DMS 273 (cell line): ENCODE measurements around the gene LMNTD1.

Experiments used
- DNase-seq: peaks from one replicate; lab custom pipeline; 2025; ENCODE audit not compliant: unreplicated experiment; lab: John Stamatoyannopoulos, UW

The LMNTD1 gene

GRCh38 chr12:25556153-25556552, 3.1 kb upstream of the LMNTD1 start:
- no peak for DNase-seq

DNA sequence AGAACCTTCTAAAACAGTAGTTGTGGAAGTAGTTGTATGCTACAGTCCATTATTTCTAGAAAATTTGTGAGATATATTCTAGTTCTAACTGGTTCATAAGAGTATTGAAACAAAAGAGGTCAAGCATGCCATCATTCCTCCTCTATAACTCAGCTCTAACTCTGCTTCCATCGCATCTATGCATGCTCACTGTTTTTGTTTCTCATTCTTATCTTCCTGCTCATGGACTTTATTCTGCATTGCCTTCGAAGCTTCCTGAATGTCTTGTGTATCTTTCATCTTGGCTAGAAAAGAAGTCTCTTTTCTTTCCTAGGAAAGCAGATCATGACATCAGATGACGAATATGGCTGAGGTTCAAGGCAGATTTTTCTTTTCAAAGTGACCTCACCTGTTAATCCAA, 402 bp downstream of the LMNTD1 start:
- DNase-seq = no peak

GRCh38 chr12:25550186-25550585, 2.9 kb downstream of the LMNTD1 start:
- DNase-seq = no peak

DNA sequence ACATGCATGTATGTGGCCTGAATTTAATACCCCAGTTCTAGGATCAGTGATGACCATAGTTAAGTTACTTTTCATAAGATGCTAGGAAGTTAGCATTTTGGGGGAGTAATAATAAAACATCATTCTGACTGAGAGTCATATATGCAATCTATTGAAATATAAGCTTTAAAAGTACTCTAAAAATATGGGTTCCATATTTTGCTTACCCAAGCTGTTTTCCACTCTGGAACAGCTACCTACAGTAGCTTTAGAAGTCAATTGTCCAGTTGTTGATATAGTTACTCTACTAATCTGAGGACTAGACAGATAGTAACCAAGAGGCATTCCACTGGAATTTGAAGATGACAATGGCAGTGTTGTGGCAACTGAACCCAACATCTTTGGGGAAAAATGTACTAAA, 4.0 kb downstream of the LMNTD1 start:
- DNase-seq = no peak

DNA sequence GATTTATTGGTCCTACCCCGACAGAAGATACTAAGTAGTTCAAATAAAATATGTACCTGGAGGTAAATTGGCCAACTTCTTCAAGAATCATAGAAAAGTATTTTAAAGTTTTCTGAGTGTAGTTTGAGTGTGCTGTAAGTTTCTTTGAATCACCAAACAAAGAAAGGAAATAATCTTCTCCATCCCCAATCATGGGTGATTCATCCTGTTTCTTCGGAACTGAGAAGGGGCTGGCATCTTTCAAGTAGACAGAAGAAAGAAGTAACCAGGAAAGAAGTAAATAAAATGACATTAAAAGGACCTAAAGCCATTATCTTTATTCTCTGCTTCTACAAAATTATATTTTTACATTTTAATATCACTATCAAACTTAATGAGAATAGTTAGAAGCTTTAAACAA, 6.8 kb downstream of the LMNTD1 start:
- DNase-seq = no peak

DNA sequence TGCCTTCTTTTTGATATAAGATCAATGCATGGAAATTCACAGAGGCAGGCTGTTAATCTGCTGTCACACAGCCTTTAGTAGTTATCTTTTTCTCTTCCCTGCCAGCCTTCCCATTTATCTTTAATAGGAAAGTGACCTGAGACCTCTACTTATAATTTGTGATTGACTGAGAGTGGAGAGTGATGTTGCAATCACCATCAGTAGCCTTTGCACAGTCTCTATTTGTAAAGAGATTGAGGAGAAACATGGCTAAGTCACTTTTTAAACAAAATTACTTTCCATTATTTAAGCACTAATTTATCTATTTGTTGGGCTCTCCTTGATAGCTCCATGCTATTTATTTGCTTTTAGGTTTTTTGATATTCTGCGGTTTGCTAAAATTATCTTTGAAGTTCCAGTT, 19.9 kb downstream of the LMNTD1 start:
- DNase-seq = no peak

DNA sequence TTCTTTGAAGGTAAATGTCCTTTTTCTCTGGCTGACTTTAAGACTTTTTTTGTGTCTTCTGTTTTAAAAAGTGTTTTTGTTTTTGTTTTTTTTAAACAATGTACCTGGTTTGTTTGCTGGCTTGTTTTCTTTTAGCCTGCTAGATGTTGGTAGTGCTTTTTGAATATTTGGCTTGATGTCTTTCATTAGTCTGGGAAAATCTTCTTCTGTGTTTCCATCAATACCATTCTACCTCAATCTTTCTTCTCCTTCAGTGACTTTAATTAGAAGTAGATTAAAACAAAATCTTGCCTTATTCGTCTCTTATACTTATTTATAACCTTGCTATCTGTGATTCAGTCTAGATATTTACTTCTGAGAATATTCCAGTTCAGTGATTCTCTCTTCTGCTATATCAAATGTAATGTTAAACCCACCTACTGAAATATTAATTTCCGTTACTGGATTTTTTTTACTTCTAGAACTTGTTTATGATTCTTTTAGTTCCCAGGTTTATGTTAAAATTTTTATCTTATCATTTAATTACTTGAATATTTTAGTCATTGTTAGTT, 21.5 kb downstream of the LMNTD1 start:
- no peak for DNase-seq

GRCh38 chr12:25529738-25530137, 23.3 kb downstream of the LMNTD1 start:
- no peak for DNase-seq

DNA sequence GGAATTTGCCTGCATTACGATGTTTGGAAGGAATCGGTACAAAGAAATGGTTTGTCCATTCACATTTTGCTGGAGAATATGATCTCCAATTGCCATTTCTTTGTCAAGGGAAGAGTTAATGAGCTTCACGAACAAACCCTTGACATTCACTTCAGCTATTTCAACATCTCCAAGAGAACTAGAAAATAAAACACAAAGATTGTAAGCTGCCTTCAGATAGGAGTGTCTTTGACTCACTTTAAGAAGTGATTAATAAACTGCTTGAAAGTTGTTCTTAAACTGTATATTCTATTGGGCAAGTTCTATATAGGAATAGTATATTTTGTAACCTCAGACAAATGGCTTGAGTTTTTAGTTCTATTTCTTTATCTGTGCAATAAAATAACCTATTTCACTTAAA, 26.3 kb downstream of the LMNTD1 start:
- DNase-seq = no peak

DNA sequence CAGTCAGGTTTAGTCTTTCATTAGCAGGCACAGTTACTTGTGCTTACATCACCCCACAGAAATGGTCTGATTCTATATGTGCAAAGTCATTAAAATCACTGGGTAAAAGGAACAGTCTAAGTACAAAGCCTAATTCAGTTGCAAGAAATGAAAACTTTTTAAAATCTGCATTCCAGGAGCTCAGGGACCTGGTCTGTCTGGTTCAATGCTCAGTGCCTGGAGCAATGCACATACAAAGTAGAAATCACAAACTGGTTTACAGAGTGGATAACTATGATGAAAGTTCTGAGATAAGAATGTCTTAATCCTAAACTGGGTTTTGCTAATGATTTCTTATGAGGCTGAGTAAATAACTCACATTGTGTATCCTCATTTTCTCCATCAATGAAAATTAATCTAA, 28.7 kb downstream of the LMNTD1 start:
- no peak for DNase-seq

GRCh38 chr12:25521625-25522256, 31.3 kb downstream of the LMNTD1 start:
- no peak for DNase-seq

DNA sequence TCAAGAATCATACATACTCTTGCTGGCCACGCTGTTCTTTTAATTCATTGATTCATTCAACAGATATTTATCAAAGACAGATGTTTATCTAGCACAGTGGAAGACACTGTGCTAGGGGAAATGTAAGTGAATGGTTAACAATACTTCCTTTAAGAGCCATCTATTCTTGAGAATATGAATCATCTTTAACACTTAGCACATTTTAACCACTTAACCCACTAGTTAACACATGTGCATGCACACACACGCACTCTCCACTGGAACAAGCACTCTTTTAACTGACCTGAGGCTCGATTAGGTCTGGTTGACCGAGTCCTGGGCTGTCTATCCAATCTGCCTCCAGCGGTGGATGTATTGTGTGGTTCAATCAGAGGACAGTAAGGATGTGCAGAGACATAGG, 34.6 kb downstream of the LMNTD1 start:
- no peak for DNase-seq

- DNase-seq = no peak
Measured at GRCh38 chr12:25504744-25505143, 48.3 kb downstream of the LMNTD1 start.

GRCh38 chr12:25503666-25504065, 49.4 kb downstream of the LMNTD1 start:
- no peak for DNase-seq

DNA sequence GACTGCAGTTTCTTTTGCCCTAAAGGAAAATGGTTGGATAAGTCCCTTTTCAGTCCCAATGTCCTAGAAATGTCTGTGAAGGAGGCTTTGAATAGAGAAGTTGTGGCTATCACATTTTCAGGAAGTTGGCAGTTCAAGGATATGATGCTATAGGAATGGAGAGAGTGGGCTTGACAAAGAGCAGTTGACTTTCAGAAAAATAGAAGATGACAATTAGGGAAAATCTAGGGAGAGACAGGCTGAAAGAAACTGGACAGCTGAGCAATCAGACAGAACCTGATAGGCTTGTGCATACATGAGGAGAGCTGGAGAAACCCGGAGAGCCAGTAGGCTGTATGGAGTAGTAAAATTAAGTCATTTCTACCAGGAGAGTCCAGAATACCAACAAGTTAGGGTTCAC, 50.5 kb downstream of the LMNTD1 start:
- no peak for DNase-seq

DNA sequence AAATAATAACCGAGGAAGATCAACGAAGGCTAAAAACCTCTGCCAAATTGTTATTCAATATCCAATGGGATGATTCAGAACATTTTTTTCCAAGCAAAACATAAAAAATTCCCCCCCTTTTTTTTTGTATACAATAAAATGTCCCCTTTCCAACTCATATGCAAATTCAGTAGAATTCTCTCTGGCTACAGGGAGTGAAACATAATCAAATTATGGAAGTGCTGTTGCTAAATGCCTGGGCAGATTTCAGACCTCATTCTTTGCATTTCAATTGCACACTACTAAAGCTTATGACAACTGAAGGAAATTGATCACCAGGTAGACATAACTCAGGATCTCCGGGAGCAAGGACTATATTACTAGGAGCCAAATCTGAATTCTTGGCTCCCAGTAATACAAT, 51.0 kb downstream of the LMNTD1 start:
- DNase-seq = no peak

DNA sequence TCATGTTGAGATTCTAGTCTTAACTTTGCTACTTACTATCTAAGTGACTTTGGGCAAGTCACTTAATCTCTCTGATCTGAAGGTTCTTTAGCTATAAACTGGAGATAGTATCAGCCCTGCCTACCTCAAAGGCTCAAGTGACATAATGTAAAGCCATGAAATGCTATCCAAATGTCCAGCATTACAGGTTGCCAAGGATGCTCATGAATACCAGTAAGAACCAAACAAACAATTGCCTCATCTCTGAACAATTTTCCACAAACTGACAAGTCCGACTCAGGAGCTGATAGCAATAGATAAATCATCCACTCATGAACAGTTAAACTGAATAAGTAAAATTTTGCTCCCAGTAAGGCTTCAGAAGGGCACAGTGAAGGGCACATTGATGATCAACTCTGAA, 51.5 kb downstream of the LMNTD1 start:
- DNase-seq = no peak

DNA sequence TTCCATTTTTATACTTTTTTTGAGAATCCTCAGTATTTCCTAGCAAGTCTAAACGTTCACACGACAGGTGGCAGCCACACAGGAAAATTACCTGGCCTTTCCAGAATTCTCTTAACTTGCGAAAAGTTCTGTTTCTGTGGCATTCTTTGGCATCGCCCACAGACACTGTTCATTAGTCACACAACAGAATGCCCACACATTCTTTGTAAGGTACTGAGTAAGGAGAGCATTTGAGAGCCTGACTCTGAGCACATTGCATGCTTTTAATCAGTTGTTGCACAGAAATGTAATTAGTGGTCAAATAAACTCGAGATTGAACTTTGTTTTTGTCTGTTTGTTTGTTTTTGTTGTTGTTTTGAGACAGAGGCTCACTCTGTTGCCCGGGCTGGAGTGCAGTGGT, 52.4 kb downstream of the LMNTD1 start:
- no peak for DNase-seq

- DNase-seq = no peak
Measured at GRCh38 chr12:25497021-25497420, 56.1 kb downstream of the LMNTD1 start.

DNA sequence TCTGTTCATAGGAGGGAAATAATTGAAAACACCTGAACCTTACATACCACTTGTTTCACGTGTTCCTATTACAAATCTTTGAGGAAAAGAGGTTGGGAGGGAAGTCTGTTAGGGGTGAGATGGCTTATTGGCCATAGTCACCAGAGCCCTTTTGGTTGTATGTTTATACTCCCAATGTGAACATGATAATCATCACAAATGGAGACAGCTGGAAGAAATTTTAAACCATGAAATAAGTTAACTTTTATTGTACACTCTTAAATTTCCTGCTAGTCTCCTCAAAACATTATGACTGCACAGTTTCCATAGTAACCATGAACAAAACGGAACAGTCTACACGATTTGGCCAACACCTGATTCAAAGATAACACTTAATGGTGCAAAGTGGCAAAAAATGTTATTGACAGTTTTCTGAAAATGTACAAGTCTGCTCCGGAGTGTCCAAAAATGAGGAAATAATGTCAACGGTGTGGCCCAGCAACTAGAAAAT, 56.9 kb downstream of the LMNTD1 start:
- DNase-seq = no peak

DNA sequence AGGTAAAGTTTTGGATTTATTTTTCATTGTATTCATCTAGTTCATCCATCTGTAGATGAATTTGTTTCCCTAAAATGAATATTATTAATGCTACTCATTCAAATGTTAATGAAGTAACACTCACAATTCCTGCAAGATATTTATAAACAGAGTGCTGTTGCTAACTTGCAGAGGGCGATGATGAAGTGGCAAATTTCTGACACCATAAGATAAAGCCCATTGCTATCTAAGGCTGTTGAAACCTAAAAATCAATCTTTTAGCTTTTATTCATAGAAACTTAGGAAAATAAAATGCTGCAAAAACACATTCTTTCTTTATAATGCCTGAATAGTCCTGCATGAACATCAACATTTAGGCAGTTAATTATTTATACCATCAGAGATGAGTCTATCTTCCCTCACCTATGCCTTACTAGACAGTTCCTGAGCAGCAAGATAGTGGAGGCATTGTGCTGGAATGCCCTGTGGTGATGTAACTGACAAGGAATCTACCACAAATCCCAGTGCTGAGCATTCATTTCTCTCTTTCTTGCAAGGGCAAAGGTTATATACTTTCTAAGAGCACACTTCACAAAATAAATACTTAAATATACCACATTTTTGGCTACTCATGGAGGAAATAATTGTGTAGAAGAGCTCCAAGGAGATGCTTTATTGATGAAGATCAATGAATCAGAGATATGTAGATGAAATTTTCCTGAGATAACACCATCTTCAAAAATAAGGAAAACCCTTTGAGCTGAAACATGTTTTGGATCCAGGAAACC, 57.6 kb downstream of the LMNTD1 start:
- DNase-seq = no peak

- no peak for DNase-seq
Measured at GRCh38 chr12:25494926-25495325, 58.2 kb downstream of the LMNTD1 start.
